ENCODE measurements around the gene SLIT3. TPM values are rescaled to one million over a fixed set of nuclear protein-coding genes. Genes with fewer than 3 reads are reported as not detected.

Gene SLIT3
- total and polyA plus RNA-seq, 4 experiments from 2014 or later = not detected

- DNase-seq = no peak
These were observed 4.4 kb upstream of the SLIT3 start for GRCh38 chr5:169305366-169305765.

GRCh38 chr5:169304175-169304574 lies 3.2 kb upstream of the SLIT3 start:
- intact Hi-C loops (cut with micrococcal nuclease) = no loop called here
- CTCF ChIA-PET (ENCODE audit: partially characterized antibody) = interaction anchor here (1.3 kb wide), 1 partner anchor 12 kb away, joined by 4 read pairs; no protein-coding TSS in a partner anchor
- H3K9me3 Mint-ChIP-seq = peaks cover 0 to 4% (median 0%) of the 10 kb centered on the region in 8 donors

More at GRCh38 chr5:169305366-169305765, 4.4 kb upstream of the SLIT3 start:
- Mint-ChIP-seq H3K4me3 (no peak overlapping the region), H3K36me3 (no peaks in the 10 kb centered on the region), H3K4me1 (peaks cover 6 to 15% (median 11%) of the 10 kb centered on the region in 4 donors), H3K27ac (no peak overlapping the region), H3K27me3 (peaks cover 27 to 38% of the 10 kb centered on the region in 2 donors), H3K9me3 (peaks cover 0 to 4% (median 0%) of the 10 kb centered on the region in 8 donors)
- Histone ChIP-seq H3K4me3 (ENCODE audit: low read length in 2 of 2) (no peak overlapping the region), H3K27ac (ENCODE audit: low read depth, low read length) (no peak overlapping the region), H3K27me3 (ENCODE audit: insufficient read depth, low read length) (peaks cover 6% of the 10 kb centered on the region), H3K36me3 (ENCODE audit: insufficient read depth, low read length) (no peaks in the 10 kb centered on the region), H3K9me3 (ENCODE audit: control insufficient read depth in 1 of 2, low read length in 2 of 2) (no peaks in the 10 kb centered on the region), H3K4me1 (ENCODE audit: insufficient read depth, low read length) (no peaks in the 10 kb centered on the region)
- ChIA-PET CTCF (ENCODE audit: partially characterized antibody) (no interaction called here), POLR2A (ENCODE audit: partially characterized antibody) (no interaction called here)
- intact Hi-C loops (cut with micrococcal nuclease) = no loop called here

GRCh38 chr5:169303119-169303515 lies 2.2 kb upstream of the SLIT3 start:
- Mint-ChIP-seq H3K27ac (no peak overlapping the region), H3K4me1 (peaks cover 6 to 15% (median 13%) of the 10 kb centered on the region in 4 donors), H3K27me3 (peaks cover 38 to 42% of the 10 kb centered on the region in 2 donors), H3K36me3 (no peaks in the 10 kb centered on the region), H3K4me3 (no peak overlapping the region), H3K9me3 (peaks cover 0 to 4% (median 0%) of the 10 kb centered on the region in 8 donors)
- intact Hi-C loops (cut with micrococcal nuclease) = no loop called here
- no peak overlapping the region for H3K27ac ChIP-seq (ENCODE audit: low read depth, low read length)
- H3K9me3 ChIP-seq (ENCODE audit: control insufficient read depth in 1 of 2, low read length in 2 of 2) = no peaks in the 10 kb centered on the region
- DNase-seq = no peak
- peaks cover 6% of the 10 kb centered on the region for H3K27me3 ChIP-seq (ENCODE audit: insufficient read depth, low read length)
- ChIA-PET POLR2A (ENCODE audit: partially characterized antibody) (no interaction called here), CTCF (ENCODE audit: partially characterized antibody) (interaction anchor here (1.3 kb wide), 1 partner anchor 11 kb away, joined by 4 read pairs; no protein-coding TSS in a partner anchor)
- H3K4me3 ChIP-seq (ENCODE audit: low read length in 2 of 2) = no peak overlapping the region
- no peaks in the 10 kb centered on the region for H3K36me3 ChIP-seq (ENCODE audit: insufficient read depth, low read length)
- no peaks in the 10 kb centered on the region for H3K4me1 ChIP-seq (ENCODE audit: insufficient read depth, low read length)

More at GRCh38 chr5:169304175-169304574, 3.2 kb upstream of the SLIT3 start:
- Mint-ChIP-seq H3K4me1 (peaks cover 6 to 15% (median 12%) of the 10 kb centered on the region in 4 donors), H3K27ac (no peak overlapping the region), H3K4me3 (no peak overlapping the region), H3K27me3 (peaks cover 33 to 39% of the 10 kb centered on the region in 2 donors), H3K36me3 (no peaks in the 10 kb centered on the region)
- no peak overlapping the region for H3K4me3 ChIP-seq (ENCODE audit: low read length in 2 of 2)
- POLR2A ChIA-PET (ENCODE audit: partially characterized antibody) = no interaction called here
- no peaks in the 10 kb centered on the region for H3K9me3 ChIP-seq (ENCODE audit: control insufficient read depth in 1 of 2, low read length in 2 of 2)
- no peaks in the 10 kb centered on the region for H3K4me1 ChIP-seq (ENCODE audit: insufficient read depth, low read length)
- DNase-seq = no peak
- no peaks in the 10 kb centered on the region for H3K36me3 ChIP-seq (ENCODE audit: insufficient read depth, low read length)
- H3K27me3 ChIP-seq (ENCODE audit: insufficient read depth, low read length) = peaks cover 6% of the 10 kb centered on the region
- H3K27ac ChIP-seq (ENCODE audit: low read depth, low read length) = no peak overlapping the region

GRCh38 chr5:169302491-169303118 lies 1.7 kb upstream of the SLIT3 start:
- POLR2A ChIA-PET (ENCODE audit: partially characterized antibody) = no interaction called here
- no peaks in the 10 kb centered on the region for H3K9me3 ChIP-seq (ENCODE audit: control insufficient read depth in 1 of 2, low read length in 2 of 2)
- H3K9me3 Mint-ChIP-seq = peaks cover 0 to 4% (median 0%) of the 10 kb centered on the region in 8 donors
- H3K27ac ChIP-seq (ENCODE audit: low read depth, low read length) = no peak overlapping the region
- H3K4me1 Mint-ChIP-seq = peaks cover 6 to 15% (median 13%) of the 10 kb centered on the region in 4 donors
- CTCF ChIA-PET (ENCODE audit: partially characterized antibody) = no interaction called here
- no peaks in the 10 kb centered on the region for H3K36me3 Mint-ChIP-seq
- peak in 4 of 5 donors; percentile 10 to 29 (median 22) for DNase-seq
- H3K27ac Mint-ChIP-seq = no peak overlapping the region
- no peaks in the 10 kb centered on the region for H3K36me3 ChIP-seq (ENCODE audit: insufficient read depth, low read length)
- intact Hi-C loops (cut with micrococcal nuclease) = no loop called here
- peaks cover 6% of the 10 kb centered on the region for H3K27me3 ChIP-seq (ENCODE audit: insufficient read depth, low read length)
- H3K4me3 ChIP-seq (ENCODE audit: low read length in 2 of 2) = no peak overlapping the region
- no peaks in the 10 kb centered on the region for H3K4me1 ChIP-seq (ENCODE audit: insufficient read depth, low read length)
- peak overlapping the region in 1 of 8 donors; percentile 6 for H3K4me3 Mint-ChIP-seq
- H3K27me3 Mint-ChIP-seq = peaks cover 36 to 41% of the 10 kb centered on the region in 2 donors

GRCh38 chr5:169301986-169302385 lies 1.0 kb upstream of the SLIT3 start:
- H3K36me3 ChIP-seq (ENCODE audit: insufficient read depth, low read length) = no peaks in the 10 kb centered on the region
- Mint-ChIP-seq H3K27ac (no peak overlapping the region), H3K4me1 (peaks cover 6 to 15% (median 13%) of the 10 kb centered on the region in 4 donors), H3K27me3 (peaks cover 36 to 38% of the 10 kb centered on the region in 2 donors), H3K4me3 (peak overlapping the region in 2 of 8 donors; percentile 6 to 26), H3K36me3 (no peaks in the 10 kb centered on the region), H3K9me3 (peaks cover 0 to 4% (median 0%) of the 10 kb centered on the region in 8 donors)
- intact Hi-C loops (cut with micrococcal nuclease) = no loop called here
- peaks cover 6% of the 10 kb centered on the region for H3K27me3 ChIP-seq (ENCODE audit: insufficient read depth, low read length)
- no peak overlapping the region for H3K4me3 ChIP-seq (ENCODE audit: low read length in 2 of 2)
- H3K9me3 ChIP-seq (ENCODE audit: control insufficient read depth in 1 of 2, low read length in 2 of 2) = no peaks in the 10 kb centered on the region
- DNase-seq = no peak
- H3K27ac ChIP-seq (ENCODE audit: low read depth, low read length) = no peak overlapping the region
- H3K4me1 ChIP-seq (ENCODE audit: insufficient read depth, low read length) = no peaks in the 10 kb centered on the region
- ChIA-PET CTCF (ENCODE audit: partially characterized antibody) (no interaction called here), POLR2A (ENCODE audit: partially characterized antibody) (no interaction called here)

GRCh38 chr5:169301386-169301934 lies 521 bp upstream of the SLIT3 start:
- peaks cover 6% of the 10 kb centered on the region for H3K27me3 ChIP-seq (ENCODE audit: insufficient read depth, low read length)
- DNase-seq = no peak
- Mint-ChIP-seq H3K27me3 (peaks cover 34 to 38% of the 10 kb centered on the region in 2 donors), H3K4me1 (peaks cover 6 to 15% (median 13%) of the 10 kb centered on the region in 4 donors), H3K9me3 (peaks cover 0 to 4% (median 0%) of the 10 kb centered on the region in 8 donors), H3K36me3 (no peaks in the 10 kb centered on the region), H3K4me3 (peak overlapping the region in 1 of 8 donors; percentile 4), H3K27ac (no peak overlapping the region)
- ChIA-PET CTCF (ENCODE audit: partially characterized antibody) (interaction anchor here (0.9 kb wide), 1 partner anchor 16 kb away, joined by 4 read pairs; no protein-coding TSS in a partner anchor), POLR2A (ENCODE audit: partially characterized antibody) (no interaction called here)
- H3K27ac ChIP-seq (ENCODE audit: low read depth, low read length) = no peak overlapping the region
- H3K4me1 ChIP-seq (ENCODE audit: insufficient read depth, low read length) = no peaks in the 10 kb centered on the region
- intact Hi-C loops (cut with micrococcal nuclease) = no loop called here
- no peaks in the 10 kb centered on the region for H3K9me3 ChIP-seq (ENCODE audit: control insufficient read depth in 1 of 2, low read length in 2 of 2)
- no peaks in the 10 kb centered on the region for H3K36me3 ChIP-seq (ENCODE audit: insufficient read depth, low read length)
- no peak overlapping the region for H3K4me3 ChIP-seq (ENCODE audit: low read length in 2 of 2)

GRCh38 chr5:169299663-169300467 lies 1.1 kb downstream of the SLIT3 start:
- H3K27ac Mint-ChIP-seq = no peak overlapping the region
- H3K4me3 ChIP-seq (ENCODE audit: low read length in 2 of 2) = no peak overlapping the region
- H3K27ac ChIP-seq (ENCODE audit: low read depth, low read length) = no peak overlapping the region
- H3K4me3 Mint-ChIP-seq = no peak overlapping the region
- CTCF ChIA-PET (ENCODE audit: partially characterized antibody) = no interaction called here
- intact Hi-C loops (cut with micrococcal nuclease) = no loop called here
- H3K4me1 Mint-ChIP-seq = peaks cover 6 to 15% (median 13%) of the 10 kb centered on the region in 4 donors
- no peaks in the 10 kb centered on the region for H3K9me3 ChIP-seq (ENCODE audit: control insufficient read depth in 1 of 2, low read length in 2 of 2)
- peaks cover 30% of the 10 kb centered on the region in 2 donors for H3K27me3 Mint-ChIP-seq
- H3K36me3 Mint-ChIP-seq = no peaks in the 10 kb centered on the region
- POLR2A ChIA-PET (ENCODE audit: partially characterized antibody) = no interaction called here
- DNase-seq = no peak
- H3K4me1 ChIP-seq (ENCODE audit: insufficient read depth, low read length) = no peaks in the 10 kb centered on the region
- no peaks in the 10 kb centered on the region for H3K36me3 ChIP-seq (ENCODE audit: insufficient read depth, low read length)
- peaks cover 0 to 2% (median 0%) of the 10 kb centered on the region in 8 donors for H3K9me3 Mint-ChIP-seq
- H3K27me3 ChIP-seq (ENCODE audit: insufficient read depth, low read length) = peaks cover 6% of the 10 kb centered on the region

All from CD4-positive, alpha-beta memory T cell (primary cell).